Choroid plexus epithelial cell (primary cell): ENCODE data around the gene HIGD1B.
"Not testable (repeated sequence)": the region's sequence is repeated elsewhere in the genome, so short reads cannot be mapped to it uniquely, and the experiment has no call there.

ENCODE experiments used
- DNase-seq: peaks from one replicate; pipeline ENCODE4 v3.0.0-alpha.2; 2010; ENCODE audit warnings: low read depth
- H3K4me3 ChIP-seq: 2 replicates; pipeline ENCODE4 v1.5.1; 2011; ENCODE audit warnings: low read depth, mild to moderate bottlenecking, control low read depth, low read length, moderate library complexity
- CTCF ChIP-seq: conservative IDR thresholded peaks from 2 replicates; pipeline ENCODE4 v1.5.1; 2011; ENCODE audit warnings: low read depth, mild to moderate bottlenecking, control low read depth, inconsistent platforms, low read length, moderate library complexity

The HIGD1B gene

GRCh38 chr17:44808156-44808555 lies 39.5 kb upstream of the HIGD1B start:
- no peak for TF ChIP-seq CTCF
- H3K4me3 ChIP-seq = no peak overlapping the region
- DNase-seq = no peak

- H3K4me3 ChIP-seq = not testable (repeated sequence)
Measured at GRCh38 chr17:44808656-44809388, 38.9 kb upstream of the HIGD1B start.

DNA sequence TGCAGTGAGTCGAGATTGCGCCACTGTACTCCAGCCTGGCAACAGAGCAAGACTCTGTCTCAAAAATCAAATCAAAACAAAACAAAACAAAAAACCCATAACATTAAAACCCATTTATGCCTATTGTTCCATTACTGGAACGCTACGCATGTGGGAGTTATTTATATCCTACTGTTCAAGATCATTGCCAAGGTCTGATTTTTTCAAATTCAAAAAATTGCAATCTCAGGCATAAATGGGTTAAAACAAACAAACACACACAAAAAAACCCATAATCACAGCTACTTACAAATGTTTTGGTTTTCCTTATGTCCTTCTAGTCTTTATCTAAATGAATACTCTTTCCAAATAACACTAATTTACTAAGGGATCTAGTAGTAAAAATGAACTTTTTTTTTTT lies 35.4 kb upstream of the HIGD1B start:
- no peak for TF ChIP-seq CTCF
- no peak for DNase-seq
- no peak overlapping the region for H3K4me3 ChIP-seq

More at GRCh38 chr17:44808656-44809388, 38.9 kb upstream of the HIGD1B start:
- DNase-seq = not testable (repeated sequence)

DNA sequence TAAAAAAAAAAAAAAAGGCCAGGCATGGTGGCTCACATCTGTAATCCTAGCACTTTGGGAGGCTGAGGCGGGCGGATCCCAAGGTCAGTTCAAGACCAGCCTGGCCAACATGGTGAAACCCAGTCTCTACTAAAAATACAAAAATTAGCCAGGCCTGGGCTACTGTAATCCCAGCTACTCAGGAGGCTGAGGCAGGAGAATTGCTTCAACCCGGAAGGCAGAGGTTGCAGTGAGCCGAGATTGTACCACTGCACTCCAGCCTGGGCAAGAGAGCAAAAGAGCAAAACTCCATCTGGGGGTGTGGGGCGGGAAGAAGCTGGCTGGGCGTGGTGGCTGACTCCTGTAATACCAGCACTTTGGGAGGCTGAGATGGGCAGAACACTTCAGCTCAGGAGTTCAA lies 29.2 kb upstream of the HIGD1B start:
- DNase-seq, H3K4me3 ChIP-seq: not testable (repeated sequence)

DNA sequence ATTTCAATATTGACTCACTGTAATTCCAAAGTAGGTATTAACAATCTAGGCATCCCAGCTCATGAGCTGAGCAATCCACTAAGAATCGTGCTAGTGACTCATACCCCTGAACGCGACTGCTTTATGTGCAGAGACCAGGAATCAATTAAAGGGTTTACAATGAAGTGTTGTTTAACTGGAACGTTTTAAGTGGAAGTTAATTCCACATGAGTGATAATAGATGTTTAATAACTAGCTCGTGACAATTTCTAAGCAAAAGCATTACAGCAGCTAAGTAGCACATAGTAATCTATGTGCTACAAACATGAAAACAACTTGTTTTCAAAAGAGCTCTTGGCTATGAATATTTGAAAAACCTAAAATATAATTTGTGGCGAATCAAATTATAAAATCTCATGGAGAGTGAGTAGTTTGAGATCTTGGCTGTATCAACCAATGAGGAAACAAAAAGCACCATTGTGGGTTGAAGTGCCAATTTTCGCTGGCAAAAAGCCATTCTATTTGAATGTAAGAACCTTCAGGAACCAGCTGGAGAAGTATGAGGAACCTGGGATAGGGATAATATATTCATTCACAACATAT lies 27.0 kb upstream of the HIGD1B start:
- H3K4me3 ChIP-seq = no peak overlapping the region
- DNase-seq = peak; percentile 82
- no peak for TF ChIP-seq CTCF

DNA sequence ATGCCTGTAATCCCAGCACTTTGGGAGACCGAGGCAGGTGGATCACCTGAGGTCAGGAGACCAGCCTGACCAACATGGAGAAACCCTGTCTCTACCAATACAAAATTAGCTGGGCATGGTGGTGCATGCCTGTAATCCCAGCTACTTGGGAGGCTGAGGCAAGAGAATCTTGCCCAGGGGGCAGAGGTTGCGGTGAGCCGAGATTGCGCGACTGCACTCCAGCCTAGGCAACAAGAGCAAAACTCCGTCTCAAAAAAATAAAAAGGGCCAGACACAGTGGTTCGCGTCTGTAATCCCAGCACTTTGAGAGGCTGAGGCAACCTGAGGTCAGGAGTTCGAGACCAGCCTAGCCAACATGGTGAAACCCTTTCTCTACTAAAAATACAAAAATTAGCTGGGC lies 22.4 kb upstream of the HIGD1B start:
- not testable (repeated sequence) for DNase-seq

DNA sequence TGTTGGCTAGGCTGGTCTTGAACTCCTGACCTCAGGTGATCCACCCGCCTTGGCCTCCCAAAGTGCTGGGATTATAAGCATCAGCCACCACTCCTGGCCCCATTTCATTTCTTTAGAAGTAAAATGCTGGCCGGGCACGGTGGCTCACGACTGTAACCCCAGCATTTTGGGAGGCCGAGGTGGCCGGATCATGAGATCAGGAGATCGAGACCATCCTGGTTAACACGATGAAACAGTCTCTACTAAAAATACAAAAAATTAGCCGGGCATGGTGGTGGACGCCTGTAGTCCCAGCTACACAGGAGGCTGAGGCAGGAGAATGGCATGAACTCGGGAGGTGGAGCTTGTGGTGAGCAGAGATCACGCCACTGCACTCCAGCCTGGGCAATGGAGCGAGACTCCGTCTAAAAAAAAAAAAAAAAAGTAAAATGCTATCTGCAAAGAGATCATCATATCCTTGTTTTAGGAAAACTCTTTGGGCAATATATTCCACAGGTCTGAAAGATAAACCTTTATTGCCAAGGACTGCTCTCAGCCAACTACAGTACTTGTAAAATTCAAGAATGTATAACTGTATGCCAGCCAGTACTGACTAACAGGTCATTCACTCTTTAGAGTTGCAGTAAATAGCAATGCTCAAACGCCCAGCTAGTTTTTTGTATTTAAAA lies 21.4 kb upstream of the HIGD1B start:
- no peak for DNase-seq
- no peak for TF ChIP-seq CTCF
- no peak overlapping the region for H3K4me3 ChIP-seq

More for the DNA sequence above, 22.4 kb upstream of the HIGD1B start:
- H3K4me3 ChIP-seq = not testable (repeated sequence)

GRCh38 chr17:44827863-44828262 lies 19.8 kb upstream of the HIGD1B start:
- no peak overlapping the region for H3K4me3 ChIP-seq
- no peak for TF ChIP-seq CTCF
- no peak for DNase-seq
